ENCODE measurements around the gene TOB1.
"Not testable (repeated sequence)": the region's sequence is repeated elsewhere in the genome, so short reads cannot be mapped to it uniquely, and the experiment has no call there.

TOB1 gene

DNA sequence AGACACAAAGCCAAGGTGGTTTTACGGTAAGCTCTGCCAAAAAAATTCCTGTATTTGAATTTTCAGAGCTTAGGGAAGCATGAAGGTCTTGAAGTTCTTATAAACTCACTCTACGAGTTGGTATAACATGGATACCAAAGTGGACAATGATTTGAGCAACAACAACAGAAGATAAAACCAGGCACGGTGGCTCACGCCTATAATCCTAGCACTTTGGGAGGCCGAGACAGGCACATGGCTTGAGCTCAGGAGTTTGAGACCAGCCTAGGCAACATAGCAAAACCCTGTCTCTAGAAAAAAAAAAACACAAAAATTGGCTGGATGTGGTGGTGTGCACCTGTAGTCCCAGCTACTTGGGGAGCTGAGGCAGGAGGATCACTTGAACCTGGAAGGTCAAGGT, 12.9 kb upstream of the TOB1 start:
- ChIA-PET POLR2A (interaction anchor here (1.7 kb wide), 1 partner anchor 13 kb away, joined by 6 read pairs; the partner anchor contains the start of gene TOB1), CTCF (interaction anchor here (0.8 to 1.2 kb wide), 2 partner anchors 13 to 24 kb away, joined by 3 to 4 read pairs; partner anchors contain the start of gene TOB1)
- Histone ChIP-seq H3K4me1 (ENCODE audit: control extremely low read depth in 1 of 4, control insufficient read depth in 4 of 4, insufficient read depth in 4 of 4, low read length in 3 of 4) (peaks cover 0 to 12% (median 5%) of the 10 kb centered on the region in 4 experiments), H3K9me3 (ENCODE audit: control extremely low read depth in 1 of 5, control insufficient read depth in 4 of 5, insufficient read depth in 2 of 5, low read depth in 1 of 5, low read length in 4 of 5) (peaks cover 0 to 4% (median 0%) of the 10 kb centered on the region in 5 experiments), H3K36me3 (ENCODE audit: control insufficient read depth in 4 of 4, insufficient read depth in 4 of 4, low read length in 3 of 4) (no peaks in the 10 kb centered on the region), H3K27me3 (replicated peaks in 2 of 5; ENCODE audit: control insufficient read depth in 4 of 5, insufficient read depth in 5 of 5, low read length in 4 of 5) (no peaks in the 10 kb centered on the region), H3K27ac (ENCODE audit: insufficient read depth in 1 of 2, low read depth in 1 of 2, low read length in 2 of 2, poor library complexity in 1 of 2, severe bottlenecking in 2 of 2) (no peak overlapping the region), H3K4me3 (ENCODE audit: control insufficient read depth in 1 of 7, extremely low read depth in 1 of 7, insufficient read depth in 4 of 7, low read depth in 2 of 7, low read length in 6 of 7) (no peak overlapping the region)
- no peak for DNase-seq
- whole genome bisulfite sequencing (ENCODE audit: insufficient coverage), result 100% methylated on average over 4 of the region's 5 CpGs

DNA sequence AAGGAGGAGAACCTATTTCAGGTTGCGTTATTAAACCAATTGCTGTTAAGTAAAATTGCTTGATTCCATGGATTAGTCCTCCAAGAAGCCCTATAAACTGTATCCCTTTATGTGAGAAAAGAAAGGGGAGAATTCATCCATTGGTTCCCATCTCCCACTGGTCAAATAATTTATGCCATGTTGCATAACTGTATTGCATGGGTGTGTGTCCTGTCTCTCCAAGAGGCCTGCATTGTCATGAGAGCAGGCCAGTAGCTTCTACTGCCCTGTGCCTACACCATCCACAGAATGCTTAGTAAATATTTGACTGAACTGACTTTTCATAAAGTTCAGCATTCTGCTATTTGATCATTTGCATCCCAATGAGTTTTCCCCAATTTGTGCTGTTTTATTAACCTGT, 11.7 kb upstream of the TOB1 start:
- no peak for DNase-seq
- WGBS (ENCODE audit: insufficient coverage), result no CpG with 5 or more reads among the region's 1 CpG
- H3K9me3 ChIP-seq (ENCODE audit: control extremely low read depth in 1 of 5, control insufficient read depth in 4 of 5, insufficient read depth in 2 of 5, low read depth in 1 of 5, low read length in 4 of 5), result peaks cover 0 to 4% (median 0%) of the 10 kb centered on the region in 5 experiments
- no peaks in the 10 kb centered on the region for H3K27me3 ChIP-seq (replicated peaks in 2 of 5; ENCODE audit: control insufficient read depth in 4 of 5, insufficient read depth in 5 of 5, low read length in 4 of 5)
- H3K27ac ChIP-seq (ENCODE audit: insufficient read depth in 1 of 2, low read depth in 1 of 2, low read length in 2 of 2, poor library complexity in 1 of 2, severe bottlenecking in 2 of 2), result no peak overlapping the region
- CTCF ChIA-PET, result interaction anchor here (1.2 kb wide), 1 partner anchor 12 kb away, joined by 4 read pairs; the partner anchor contains the start of gene TOB1
- no peaks in the 10 kb centered on the region for H3K36me3 ChIP-seq (ENCODE audit: control insufficient read depth in 4 of 4, insufficient read depth in 4 of 4, low read length in 3 of 4)
- peaks cover 0 to 16% (median 6%) of the 10 kb centered on the region in 4 experiments for H3K4me1 ChIP-seq (ENCODE audit: control extremely low read depth in 1 of 4, control insufficient read depth in 4 of 4, insufficient read depth in 4 of 4, low read length in 3 of 4)
- POLR2A ChIA-PET, result interaction anchor here (0.6 to 1.7 kb wide), 3 partner anchors 12 to 42 kb away, joined by 3 to 6 read pairs (median 4); partner anchors contain the start of gene TOB1
- H3K4me3 ChIP-seq (ENCODE audit: control insufficient read depth in 1 of 7, extremely low read depth in 1 of 7, insufficient read depth in 4 of 7, low read depth in 2 of 7, low read length in 6 of 7), result no peak overlapping the region

DNA sequence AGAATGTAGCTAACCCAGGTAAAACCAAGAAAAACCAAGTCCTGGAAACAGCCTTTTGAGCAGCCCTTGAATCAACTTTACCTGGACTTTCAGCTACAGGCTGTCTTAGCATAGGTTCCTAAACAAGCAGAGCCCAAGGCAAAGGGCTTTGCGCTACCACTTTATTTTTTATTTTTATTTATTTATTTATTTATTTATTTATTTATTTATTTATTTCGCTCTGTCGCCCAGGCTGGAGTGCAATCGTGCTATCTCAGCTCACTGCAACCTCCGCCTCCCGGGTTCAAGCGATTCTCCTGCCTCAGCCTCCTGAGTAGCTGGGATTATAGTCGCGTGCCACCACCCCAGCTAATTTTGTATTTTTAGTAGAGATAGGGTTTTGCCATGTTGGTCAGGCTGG, 10.9 kb upstream of the TOB1 start:
- DNase-seq; H3K9me3 ChIP-seq (ENCODE audit: control extremely low read depth in 1 of 5, control insufficient read depth in 4 of 5, insufficient read depth in 2 of 5, low read depth in 1 of 5, low read length in 4 of 5); H3K4me3 ChIP-seq (ENCODE audit: control insufficient read depth in 1 of 7, extremely low read depth in 1 of 7, insufficient read depth in 4 of 7, low read depth in 2 of 7, low read length in 6 of 7); H3K27me3 ChIP-seq (replicated peaks in 2 of 5; ENCODE audit: control insufficient read depth in 4 of 5, insufficient read depth in 5 of 5, low read length in 4 of 5); H3K27ac ChIP-seq (ENCODE audit: insufficient read depth in 1 of 2, low read depth in 1 of 2, low read length in 2 of 2, poor library complexity in 1 of 2, severe bottlenecking in 2 of 2); H3K36me3 ChIP-seq (ENCODE audit: control insufficient read depth in 4 of 4, insufficient read depth in 4 of 4, low read length in 3 of 4): not testable (repeated sequence)
- ChIA-PET POLR2A (interaction anchor here (1.2 kb wide), 1 partner anchor 9 kb away, joined by 3 read pairs; no protein-coding TSS in a partner anchor), CTCF (interaction anchor here (1.2 kb wide), 1 partner anchor 31 kb away, joined by 4 read pairs; no protein-coding TSS in a partner anchor)
- peaks cover 7 to 24% (median 14%) of the 10 kb centered on the region in 4 experiments for H3K4me1 ChIP-seq (ENCODE audit: control extremely low read depth in 1 of 4, control insufficient read depth in 4 of 4, insufficient read depth in 4 of 4, low read length in 3 of 4)
- WGBS (ENCODE audit: insufficient coverage), result 92% methylated on average over 5 of the region's 9 CpGs

DNA sequence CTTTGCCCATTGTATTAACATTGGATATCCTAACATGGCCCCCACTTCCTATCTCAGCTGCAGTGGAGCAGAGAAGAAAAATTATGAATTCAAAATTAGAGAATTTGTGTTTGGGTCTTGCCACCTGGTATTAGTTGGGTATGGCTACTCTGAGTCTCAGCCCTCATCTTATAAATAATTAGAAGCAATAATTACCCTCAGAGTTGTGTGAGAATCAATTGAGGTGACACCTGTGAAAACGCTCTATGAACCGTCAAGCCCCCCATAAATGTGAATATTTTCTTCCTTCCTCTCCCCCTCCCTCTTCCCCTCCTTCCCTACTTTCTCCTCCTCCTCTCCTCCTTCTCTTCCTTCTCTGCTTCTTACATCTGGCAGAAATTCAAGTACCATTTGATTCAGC, 8.9 kb upstream of the TOB1 start:
- no peaks in the 10 kb centered on the region for H3K36me3 ChIP-seq (ENCODE audit: control insufficient read depth in 4 of 4, insufficient read depth in 4 of 4, low read length in 3 of 4)
- ChIA-PET CTCF (interaction anchor here (0.8 to 0.9 kb wide), 2 partner anchors 22 to 24 kb away, joined by 3 read pairs; no protein-coding TSS in a partner anchor), POLR2A (no interaction called here)
- H3K4me3 ChIP-seq (ENCODE audit: control insufficient read depth in 1 of 7, extremely low read depth in 1 of 7, insufficient read depth in 4 of 7, low read depth in 2 of 7, low read length in 6 of 7), result no peak overlapping the region
- no peak for DNase-seq
- no peak overlapping the region for H3K27ac ChIP-seq (ENCODE audit: insufficient read depth in 1 of 2, low read depth in 1 of 2, low read length in 2 of 2, poor library complexity in 1 of 2, severe bottlenecking in 2 of 2)
- peaks cover 19 to 41% (median 29%) of the 10 kb centered on the region in 4 experiments for H3K4me1 ChIP-seq (ENCODE audit: control extremely low read depth in 1 of 4, control insufficient read depth in 4 of 4, insufficient read depth in 4 of 4, low read length in 3 of 4)
- H3K9me3 ChIP-seq (ENCODE audit: control extremely low read depth in 1 of 5, control insufficient read depth in 4 of 5, insufficient read depth in 2 of 5, low read depth in 1 of 5, low read length in 4 of 5), result peaks cover 0 to 4% (median 0%) of the 10 kb centered on the region in 5 experiments
- H3K27me3 ChIP-seq (replicated peaks in 2 of 5; ENCODE audit: control insufficient read depth in 4 of 5, insufficient read depth in 5 of 5, low read length in 4 of 5), result no peaks in the 10 kb centered on the region
- 40% methylated on average over 2 of the region's 2 CpGs for WGBS (ENCODE audit: insufficient coverage)

DNA sequence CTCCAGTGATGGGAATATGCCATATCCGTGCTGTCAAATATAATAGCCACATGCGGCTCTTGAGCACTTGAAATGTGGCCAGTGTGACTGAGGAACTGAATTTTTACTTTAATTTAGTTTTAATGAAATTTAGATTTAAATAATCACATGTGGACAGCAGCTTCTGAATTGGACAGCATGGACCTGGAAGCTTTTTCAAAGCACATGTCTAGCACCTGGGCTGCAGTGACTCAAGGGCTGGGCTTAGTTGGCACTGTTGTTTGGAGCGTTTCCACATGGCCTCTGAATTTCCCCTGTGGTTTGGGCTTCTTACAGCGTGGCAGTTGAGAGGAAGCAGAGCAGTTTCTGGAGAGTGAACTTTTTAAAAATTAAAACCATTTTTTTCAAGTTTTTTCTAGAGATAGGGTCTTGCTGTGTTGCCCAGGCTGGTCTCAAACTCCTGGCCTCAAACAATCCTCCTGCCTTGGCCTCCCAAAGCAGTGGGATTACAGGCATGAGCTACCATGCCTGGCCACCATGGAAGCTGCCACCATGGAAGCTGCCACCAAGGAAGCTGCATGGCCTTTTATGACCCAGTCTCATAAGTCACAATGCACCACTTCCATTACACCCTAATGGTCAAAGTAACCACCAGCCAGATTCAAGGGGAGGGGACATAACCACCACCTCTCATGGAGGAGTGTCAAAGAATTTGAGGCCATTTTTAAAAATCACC, 6.7 kb upstream of the TOB1 start:
- H3K4me1 ChIP-seq (ENCODE audit: control extremely low read depth in 1 of 4, control insufficient read depth in 4 of 4, insufficient read depth in 4 of 4, low read length in 3 of 4), result peaks cover 29 to 46% (median 35%) of the 10 kb centered on the region in 4 experiments
- CTCF ChIA-PET, result interaction anchor here (1.4 kb wide), 2 partner anchors 54 to 72 kb away, joined by 3 to 5 read pairs; no protein-coding TSS in a partner anchor
- POLR2A ChIA-PET, result interaction anchor here (1.0 kb wide), 1 partner anchor 59 kb away, joined by 4 read pairs; no protein-coding TSS in a partner anchor

DNA sequence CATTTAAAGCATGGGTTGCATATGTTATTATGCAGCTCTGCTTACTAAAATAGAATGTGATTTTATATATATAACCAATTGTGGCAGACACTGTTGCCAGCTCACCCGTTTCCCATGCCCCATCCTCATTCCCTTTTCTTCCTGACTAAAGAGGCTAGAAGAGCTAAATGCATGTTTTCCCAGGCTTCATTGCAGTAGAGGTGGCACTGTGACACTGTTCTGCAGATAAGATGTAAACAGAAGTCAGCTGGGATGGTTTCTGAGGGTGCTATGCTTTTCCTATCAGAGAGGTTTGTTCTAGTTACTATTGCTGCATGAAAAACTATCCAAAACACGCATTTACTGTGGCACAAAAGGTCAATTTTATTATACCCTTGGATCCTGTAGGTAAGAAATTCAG, 5.7 kb upstream of the TOB1 start:
- Histone ChIP-seq H3K4me1 (ENCODE audit: control extremely low read depth in 1 of 4, control insufficient read depth in 4 of 4, insufficient read depth in 4 of 4, low read length in 3 of 4) (peaks cover 34 to 55% (median 45%) of the 10 kb centered on the region in 4 experiments), H3K9me3 (ENCODE audit: control extremely low read depth in 1 of 5, control insufficient read depth in 4 of 5, insufficient read depth in 2 of 5, low read depth in 1 of 5, low read length in 4 of 5) (no peaks in the 10 kb centered on the region), H3K27ac (ENCODE audit: insufficient read depth in 1 of 2, low read depth in 1 of 2, low read length in 2 of 2, poor library complexity in 1 of 2, severe bottlenecking in 2 of 2) (no peak overlapping the region), H3K36me3 (ENCODE audit: control insufficient read depth in 4 of 4, insufficient read depth in 4 of 4, low read length in 3 of 4) (no peaks in the 10 kb centered on the region), H3K27me3 (replicated peaks in 2 of 5; ENCODE audit: control insufficient read depth in 4 of 5, insufficient read depth in 5 of 5, low read length in 4 of 5) (peaks cover 0 to 6% (median 2%) of the 10 kb centered on the region in 5 experiments), H3K4me3 (ENCODE audit: control insufficient read depth in 1 of 7, extremely low read depth in 1 of 7, insufficient read depth in 4 of 7, low read depth in 2 of 7, low read length in 6 of 7) (peak overlapping the region in 2 of 7 experiments; percentile 41 to 52)
- no peak for DNase-seq
- 0% methylated on average over 1 of the region's 2 CpGs for WGBS (ENCODE audit: insufficient coverage)
- CTCF ChIA-PET, result interaction anchor here (1.4 kb wide), 1 partner anchor 73 kb away, joined by 3 read pairs; no protein-coding TSS in a partner anchor
- POLR2A ChIA-PET, result interaction anchor here (1.0 kb wide), 1 partner anchor 60 kb away, joined by 4 read pairs; no protein-coding TSS in a partner anchor

More for the DNA sequence above, 6.7 kb upstream of the TOB1 start:
- WGBS (ENCODE audit: insufficient coverage), result 0% methylated on average over 2 of the region's 4 CpGs
- H3K36me3 ChIP-seq (ENCODE audit: control insufficient read depth in 4 of 4, insufficient read depth in 4 of 4, low read length in 3 of 4), result no peaks in the 10 kb centered on the region
- H3K27me3 ChIP-seq (replicated peaks in 2 of 5; ENCODE audit: control insufficient read depth in 4 of 5, insufficient read depth in 5 of 5, low read length in 4 of 5), result peaks cover 0 to 6% (median 2%) of the 10 kb centered on the region in 5 experiments
- H3K27ac ChIP-seq (ENCODE audit: insufficient read depth in 1 of 2, low read depth in 1 of 2, low read length in 2 of 2, poor library complexity in 1 of 2, severe bottlenecking in 2 of 2), result no peak overlapping the region
- peak overlapping the region in 1 of 7 experiments; percentile 23 for H3K4me3 ChIP-seq (ENCODE audit: control insufficient read depth in 1 of 7, extremely low read depth in 1 of 7, insufficient read depth in 4 of 7, low read depth in 2 of 7, low read length in 6 of 7)
- no peaks in the 10 kb centered on the region for H3K9me3 ChIP-seq (ENCODE audit: control extremely low read depth in 1 of 5, control insufficient read depth in 4 of 5, insufficient read depth in 2 of 5, low read depth in 1 of 5, low read length in 4 of 5)
- DNase-seq, result peak; percentile 62 to 93 (median 92)

Measured in common myeloid progenitor, CD34-positive (primary cell).